ENCODE data around the gene GRK6.

The GRK6 gene

DNA sequence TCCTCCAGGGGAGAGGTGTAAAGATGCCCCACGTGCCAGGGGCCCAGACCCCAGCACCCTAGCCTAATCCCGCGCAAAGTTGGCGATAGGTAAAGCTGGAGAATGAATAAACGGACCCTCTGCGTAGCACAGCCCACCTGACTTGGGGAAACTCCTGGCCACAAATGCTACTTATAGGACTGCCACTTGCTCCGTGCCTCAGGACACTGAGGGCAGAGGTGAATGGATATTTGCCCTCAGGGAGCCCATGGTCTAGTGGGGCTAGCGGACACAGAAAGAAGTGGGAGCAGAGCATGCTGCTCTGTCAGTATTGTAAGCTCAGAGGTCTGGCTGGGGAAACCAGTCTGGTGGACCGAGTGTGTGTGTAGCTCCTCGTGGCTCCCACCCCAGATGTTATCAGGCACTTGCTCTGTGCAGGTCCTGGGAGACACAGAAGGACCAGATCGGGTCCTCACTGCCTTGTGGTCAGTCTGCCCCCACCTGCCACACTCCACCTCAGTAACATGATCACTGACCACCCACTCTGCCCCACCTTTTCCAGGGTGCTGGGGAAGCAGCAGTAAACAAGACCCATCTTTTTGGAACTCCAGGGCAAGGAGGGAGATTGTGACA is 841 bp downstream of the GRK6 start:
- DNase-seq (ENCODE audit: low spot score) = no peak

DNA sequence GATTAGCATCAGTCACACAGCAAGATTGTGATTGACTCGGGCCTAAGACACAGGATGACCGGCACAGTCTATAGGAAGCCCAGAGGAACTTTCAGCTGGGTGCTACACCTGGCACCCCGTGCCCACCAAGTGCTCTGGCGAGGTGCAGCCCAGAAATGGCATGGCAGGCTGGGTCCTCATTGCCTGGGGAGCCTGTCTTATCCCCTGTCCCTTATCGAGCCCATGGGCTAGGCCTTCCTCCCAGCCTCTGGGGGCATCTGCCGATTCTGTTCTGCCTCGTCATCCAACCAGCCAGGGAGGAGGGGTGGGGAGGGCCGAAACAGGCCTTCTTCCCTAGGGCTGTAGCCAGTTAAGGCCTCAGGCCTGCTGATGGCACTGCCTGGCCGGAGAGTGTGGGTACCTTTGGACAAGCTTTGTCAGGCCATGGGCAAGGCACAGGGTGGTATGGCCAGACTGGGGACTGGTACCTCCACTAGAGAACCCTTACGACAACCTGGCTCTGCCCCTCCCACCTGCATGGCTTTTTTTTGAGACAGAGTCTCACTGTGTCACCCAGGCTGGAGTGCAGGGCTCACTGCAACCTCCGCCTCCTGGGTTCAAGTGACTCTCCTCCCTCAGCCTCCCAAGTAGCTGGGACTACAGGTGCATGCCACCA is 1.6 kb downstream of the GRK6 start:
- no peak for DNase-seq (ENCODE audit: low spot score)

DNA sequence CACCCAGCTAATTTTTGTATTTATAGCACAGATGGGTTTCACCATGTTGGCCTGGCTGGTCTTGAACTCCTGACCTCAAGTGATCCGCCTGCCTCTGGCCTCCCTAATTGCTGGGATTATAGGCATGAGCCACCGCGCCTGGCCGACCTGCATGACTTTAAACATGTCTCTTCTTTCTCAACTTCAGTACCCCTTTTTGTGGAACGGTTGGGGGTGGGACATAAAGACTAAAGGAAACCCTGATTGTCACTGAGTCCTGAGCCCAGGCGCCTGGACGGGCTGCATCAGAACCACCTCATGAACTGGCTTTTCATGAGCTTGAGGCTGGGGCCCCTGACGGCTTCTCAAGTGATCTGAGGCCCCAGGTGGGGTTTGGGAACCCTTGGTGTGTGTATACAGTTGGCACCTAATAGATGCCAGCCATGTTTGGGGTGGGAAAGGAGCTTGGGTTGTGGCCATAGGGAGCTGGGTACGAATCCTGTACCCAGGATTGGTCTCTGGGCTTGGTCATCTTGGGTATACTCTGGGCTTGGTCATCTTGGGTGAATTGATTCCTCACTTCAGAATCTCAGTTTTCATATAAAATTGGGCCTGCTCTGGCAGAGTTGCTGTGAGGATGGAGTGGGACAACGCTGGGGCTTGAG is 2.2 kb downstream of the GRK6 start:
- DNase-seq (ENCODE audit: low spot score) = no peak

DNA sequence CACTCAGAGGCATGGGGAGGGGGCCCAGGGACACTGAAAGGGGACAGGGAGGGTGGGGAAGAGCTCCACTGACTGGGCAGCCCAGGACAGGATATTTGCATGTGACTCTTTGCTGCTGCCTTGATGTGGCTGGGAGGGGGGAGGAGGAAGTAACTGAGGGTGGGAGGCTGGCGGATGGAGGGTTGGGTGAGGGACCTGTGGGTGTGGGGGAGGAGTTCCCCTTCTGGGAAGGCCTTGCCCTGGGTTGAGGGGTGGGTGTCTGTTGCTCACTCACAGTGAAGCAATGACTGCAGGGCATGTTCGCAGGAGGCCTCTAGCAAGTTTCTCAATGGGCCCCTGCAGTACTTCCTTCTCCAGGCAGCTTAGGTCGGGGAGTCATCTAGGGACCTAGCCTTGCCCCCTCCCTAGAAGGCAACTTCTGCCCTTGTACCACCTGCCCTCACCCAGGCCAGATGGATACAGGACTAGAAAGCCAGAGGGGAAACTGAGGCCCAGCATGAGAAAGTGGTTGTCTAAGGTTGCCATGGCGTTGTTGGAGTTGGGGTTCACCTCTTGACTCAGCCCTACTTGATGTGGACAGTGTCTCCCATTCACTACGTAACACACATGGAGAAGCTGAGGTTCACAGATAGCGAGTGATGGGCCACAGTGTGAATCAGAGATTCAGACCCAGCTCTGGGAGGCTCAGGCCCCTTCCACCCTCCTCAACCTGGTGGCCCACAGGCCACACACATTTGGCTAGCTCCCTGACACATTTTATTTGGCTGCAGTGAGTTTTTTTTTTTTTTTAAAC is 3.0 kb downstream of the GRK6 start:
- no peak for DNase-seq (ENCODE audit: low spot score)

DNA sequence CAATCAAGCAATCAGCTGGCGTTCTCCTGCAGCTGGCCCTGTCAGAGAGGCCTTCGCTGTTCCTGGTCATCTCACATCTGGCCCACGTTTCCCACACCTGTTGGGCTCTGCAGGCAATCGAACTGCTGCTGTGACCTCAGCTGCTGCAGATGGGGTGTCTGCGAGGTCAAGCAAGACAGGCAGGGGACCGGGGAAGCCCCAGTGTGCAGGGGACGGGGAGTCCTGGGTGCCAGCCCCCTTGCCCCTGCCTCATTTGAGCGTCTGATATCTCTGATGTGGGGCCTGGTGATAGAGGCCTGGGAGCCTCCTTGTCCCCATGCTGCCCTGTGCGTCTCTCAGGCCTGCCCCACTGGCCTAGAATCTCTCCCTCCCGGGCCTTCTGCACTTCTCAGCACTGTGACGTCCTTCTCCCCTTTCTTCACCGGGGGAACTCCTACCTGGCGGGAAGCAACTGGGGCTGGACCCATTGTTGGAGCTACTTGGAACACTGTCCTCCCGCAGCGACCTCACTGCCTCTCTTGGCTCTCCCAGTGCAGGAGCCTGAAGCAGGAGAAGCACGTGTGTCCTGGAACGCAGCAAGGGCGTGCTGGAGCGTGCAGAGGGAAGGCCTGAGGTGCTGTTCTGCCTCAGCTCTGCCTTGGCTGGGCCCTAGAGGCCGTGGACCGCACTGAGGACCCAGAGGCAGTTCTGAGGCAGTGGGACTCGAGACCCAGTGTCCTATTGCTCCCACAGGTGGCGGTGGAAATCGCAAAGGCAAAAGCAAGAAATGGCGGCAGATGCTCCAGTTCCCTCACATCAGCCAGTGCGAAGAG is 3.9 kb downstream of the GRK6 start:
- DNase-seq (ENCODE audit: low spot score) = no peak

DNA sequence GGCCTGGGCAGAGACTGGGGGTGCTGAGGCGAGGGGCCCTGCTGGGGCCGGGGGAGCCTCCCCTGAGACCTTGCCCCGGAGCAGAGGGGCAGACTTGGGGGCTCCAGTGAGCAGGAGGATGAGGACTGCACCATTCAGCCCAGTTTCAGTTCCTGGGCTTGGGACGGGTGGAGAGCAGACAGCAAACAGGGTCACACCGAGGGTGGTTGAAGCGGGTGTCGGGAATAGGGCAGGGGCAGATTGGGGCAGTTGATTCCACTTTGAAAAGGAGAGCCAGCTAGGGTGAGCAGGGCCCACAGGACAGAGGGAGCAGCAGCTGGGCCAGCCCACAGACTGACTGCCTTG is 4.5 kb downstream of the GRK6 start:
- no peak for DNase-seq (ENCODE audit: low spot score)

DNA sequence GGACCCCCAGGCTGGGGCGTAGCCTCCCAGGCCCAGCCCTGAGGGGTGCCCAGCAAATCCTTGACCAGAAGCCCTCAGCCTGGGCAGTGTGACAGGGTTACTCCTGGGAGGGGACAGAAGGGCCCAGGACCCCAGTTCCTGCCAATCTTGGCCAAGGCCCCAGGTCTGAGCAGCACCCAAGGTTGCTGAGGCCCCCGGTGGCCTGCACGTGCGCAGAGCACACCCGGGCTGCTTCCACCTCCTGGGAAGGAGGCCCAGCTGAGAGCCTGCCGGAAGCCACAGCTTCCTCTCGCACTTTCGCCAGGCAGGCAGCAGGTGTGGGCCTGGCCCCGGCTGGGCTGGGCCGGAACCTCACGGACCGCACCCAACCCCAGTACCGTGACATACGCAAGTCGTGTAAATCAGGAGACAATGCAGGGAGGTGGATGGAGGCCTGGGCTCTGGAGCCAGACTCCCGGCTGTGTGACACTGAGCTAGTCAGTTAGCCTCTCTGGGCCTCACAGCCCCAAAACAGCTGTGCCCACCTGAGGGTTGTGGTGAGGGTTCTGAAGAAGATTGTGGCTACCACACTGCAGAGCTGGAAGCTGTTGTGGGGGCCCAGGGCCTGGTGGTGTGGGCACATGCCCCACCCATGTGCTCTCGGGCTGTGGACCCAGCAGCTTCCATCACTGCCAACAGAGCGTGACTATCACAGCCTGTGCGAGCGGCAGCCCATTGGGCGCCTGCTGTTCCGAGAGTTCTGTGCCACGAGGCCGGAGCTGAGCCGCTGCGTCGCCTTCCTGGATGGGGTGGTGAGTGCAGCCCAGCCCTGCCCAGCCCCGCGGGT is 5.1 kb downstream of the GRK6 start:
- no peak for DNase-seq (ENCODE audit: low spot score)

DNA sequence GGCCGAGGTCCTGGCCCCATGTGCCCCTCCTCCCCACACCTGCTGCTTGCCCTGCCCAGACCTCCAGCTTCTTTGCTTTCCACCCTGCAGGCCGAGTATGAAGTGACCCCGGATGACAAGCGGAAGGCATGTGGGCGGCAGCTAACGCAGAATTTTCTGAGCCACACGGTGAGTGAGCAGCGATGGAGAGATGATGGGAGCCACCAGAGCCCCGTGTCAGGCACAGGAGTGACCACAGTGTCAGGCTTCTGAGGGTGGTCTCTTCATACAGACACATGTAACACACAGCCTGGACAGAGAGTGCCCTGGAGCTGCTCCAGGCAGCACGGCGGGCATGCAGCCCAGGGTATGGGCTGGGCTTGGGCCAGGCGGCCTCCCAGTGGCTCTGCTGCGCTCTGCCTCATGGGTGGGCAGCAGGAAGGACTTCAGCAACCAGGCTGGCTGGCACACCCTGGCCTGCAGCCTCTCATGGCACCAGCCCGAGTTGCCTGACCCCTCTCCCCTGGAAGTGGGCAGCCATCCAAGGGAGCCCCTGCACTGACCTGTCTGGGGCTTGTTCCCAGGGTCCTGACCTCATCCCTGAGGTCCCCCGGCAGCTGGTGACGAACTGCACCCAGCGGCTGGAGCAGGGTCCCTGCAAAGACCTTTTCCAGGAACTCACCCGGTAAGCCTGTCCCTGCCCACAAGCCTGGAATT is 5.8 kb downstream of the GRK6 start:
- no peak for DNase-seq (ENCODE audit: low spot score)

DNA sequence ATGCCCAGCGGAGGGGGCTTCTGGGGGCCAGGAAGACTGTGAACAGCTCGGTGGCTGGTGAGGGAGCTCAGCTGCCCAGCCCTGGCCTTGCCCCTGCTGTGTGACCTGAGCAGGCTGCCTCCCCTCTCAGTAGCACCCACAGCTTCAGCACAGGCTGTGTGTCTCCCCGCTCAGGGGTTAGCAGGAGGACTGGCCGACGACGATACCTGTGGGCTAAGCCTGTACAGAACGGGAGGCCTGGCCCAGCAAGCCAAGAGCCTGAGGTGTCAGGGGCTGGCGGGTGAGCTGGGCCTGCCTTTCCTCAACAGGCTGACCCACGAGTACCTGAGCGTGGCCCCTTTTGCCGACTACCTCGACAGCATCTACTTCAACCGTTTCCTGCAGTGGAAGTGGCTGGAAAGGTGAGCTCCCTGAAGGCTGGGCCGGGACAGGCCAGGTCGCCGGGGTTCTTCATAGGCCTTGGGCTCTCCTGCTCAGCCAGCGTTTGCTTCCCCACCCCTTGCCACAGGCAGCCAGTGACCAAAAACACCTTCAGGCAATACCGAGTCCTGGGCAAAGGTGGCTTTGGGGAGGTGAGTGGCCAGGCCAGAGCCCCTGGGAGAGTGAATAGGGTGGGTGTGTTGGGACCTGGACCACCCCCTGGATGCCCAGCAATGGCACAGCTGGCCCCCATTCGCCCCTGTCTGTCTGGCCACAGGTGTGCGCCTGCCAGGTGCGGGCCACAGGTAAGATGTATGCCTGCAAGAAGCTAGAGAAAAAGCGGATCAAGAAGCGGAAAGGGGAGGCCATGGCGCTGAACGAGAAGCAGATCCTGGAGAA is 6.6 kb downstream of the GRK6 start:
- no peak for DNase-seq (ENCODE audit: low spot score)

DNA sequence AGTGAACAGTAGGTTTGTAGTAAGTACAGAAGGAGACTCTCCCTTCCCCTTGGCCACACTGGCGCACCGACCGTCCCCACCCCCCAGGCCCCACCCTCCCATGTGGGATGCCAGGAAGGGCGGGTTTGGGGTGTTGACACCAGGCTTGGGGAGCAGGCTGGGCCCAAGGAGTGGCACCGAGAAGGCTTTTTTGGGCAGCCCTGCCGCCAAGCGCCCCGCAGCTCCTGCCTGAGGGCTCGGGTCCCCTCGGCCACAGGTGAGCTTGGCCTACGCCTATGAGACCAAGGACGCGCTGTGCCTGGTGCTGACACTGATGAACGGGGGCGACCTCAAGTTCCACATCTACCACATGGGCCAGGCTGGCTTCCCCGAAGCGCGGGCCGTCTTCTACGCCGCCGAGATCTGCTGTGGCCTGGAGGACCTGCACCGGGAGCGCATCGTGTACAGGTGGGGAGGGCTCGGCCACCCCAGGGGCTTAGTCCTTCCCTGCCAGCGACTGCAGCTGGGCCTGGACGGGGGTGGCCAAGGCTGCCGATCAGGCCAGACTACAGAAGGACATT is 7.3 kb downstream of the GRK6 start:
- DNase-seq (ENCODE audit: low spot score) = no peak

DNA sequence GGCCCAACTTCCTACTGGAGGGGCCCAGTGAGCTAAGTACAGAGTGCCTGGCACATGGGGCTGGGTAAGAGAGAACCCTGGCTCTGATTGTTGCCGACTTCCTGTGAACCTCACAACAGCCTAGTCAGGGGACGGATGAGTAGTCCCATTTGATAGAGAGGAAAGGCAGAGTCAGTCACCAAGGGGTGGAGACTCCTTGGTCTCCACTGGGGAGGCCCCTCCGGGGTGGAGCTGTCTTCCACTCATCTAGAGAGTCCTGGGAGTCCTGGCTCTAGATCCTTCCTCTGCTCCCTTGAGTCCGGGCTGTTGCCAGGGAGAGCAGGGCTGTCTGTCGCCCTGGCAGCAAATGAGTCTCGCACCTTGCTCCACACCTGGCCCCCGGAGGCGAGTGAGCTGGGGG is 8.0 kb downstream of the GRK6 start:
- no peak for DNase-seq (ENCODE audit: low spot score)

DNA sequence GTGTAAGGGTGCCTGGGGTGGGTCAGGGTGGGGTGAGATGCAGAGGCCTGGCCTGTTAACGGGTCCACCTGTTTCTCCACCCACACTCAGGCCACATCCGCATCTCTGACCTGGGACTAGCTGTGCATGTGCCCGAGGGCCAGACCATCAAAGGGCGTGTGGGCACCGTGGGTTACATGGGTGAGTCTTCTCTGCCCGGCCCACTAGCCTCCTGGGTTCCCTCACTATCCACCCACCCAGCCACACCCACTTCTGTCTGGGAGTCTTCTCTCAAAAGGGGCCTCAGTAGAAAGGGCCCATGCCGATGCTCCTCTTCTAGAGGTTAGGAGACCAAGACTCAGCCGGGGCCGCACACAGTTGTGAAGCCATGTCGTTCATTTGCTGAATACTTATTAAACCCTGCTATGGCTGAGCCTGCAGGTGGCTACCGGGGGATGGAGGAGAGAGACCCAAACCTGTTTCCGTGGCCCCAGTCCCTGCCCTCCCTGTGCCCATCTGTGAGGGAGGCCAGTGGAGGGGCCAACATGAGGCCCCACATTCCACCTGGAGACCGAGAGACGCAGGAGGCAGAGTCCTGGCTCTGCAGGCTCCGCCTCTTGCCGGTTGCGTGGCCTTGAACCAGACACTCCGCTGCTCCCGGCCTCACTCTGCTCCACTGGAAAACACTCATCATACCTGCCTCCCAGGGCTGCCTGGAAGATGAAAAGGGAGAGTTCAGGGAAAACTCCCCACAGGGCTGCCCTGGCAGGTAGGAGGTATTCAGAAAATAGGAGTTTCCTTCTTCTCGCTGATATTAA is 8.7 kb downstream of the GRK6 start:
- no peak for DNase-seq (ENCODE audit: low spot score)

DNA sequence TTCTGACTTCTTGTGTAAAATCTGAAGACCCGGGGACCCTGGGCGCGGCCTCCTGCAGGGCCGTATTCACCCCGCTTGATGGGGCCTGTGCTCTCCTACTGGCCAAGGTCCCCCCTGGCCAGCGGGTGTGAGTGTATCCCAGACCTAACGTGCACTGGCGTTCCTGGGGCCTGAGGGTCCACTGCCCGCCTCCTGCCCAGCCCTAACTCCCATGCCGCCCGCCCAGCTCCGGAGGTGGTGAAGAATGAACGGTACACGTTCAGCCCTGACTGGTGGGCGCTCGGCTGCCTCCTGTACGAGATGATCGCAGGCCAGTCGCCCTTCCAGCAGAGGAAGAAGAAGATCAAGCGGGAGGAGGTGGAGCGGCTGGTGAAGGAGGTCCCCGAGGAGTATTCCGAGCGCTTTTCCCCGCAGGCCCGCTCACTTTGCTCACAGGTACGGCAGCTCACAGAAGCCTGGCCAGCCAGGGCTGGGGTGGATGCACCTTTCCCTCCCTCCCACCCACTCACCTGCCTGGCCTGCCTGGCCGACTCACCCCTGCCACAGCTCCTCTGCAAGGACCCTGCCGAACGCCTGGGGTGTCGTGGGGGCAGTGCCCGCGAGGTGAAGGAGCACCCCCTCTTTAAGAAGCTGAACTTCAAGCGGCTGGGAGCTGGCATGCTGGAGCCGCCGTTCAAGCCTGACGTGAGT is 9.5 kb downstream of the GRK6 start:
- DNase-seq (ENCODE audit: low spot score) = no peak

DNA sequence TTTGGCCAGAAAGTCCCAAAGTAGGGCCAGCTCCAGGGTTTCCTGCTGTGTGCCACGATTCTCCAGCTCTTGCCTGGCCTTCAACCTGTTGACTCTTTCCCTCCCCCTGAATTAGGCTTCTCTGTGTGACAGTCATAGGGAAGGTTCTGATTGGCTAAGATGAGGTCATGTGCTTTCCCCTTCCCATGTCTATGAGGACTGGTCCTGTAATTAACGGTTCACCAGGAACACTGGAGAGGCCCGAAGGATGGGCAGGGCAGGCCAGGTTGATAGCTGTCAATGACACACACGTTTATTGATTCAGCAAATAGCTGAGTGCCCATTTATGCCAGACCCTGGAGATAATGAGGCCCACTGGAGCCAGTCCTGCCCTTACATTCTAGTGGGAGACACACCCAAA is 11.1 kb downstream of the GRK6 start:
- DNase-seq (ENCODE audit: low spot score) = no peak

DNA sequence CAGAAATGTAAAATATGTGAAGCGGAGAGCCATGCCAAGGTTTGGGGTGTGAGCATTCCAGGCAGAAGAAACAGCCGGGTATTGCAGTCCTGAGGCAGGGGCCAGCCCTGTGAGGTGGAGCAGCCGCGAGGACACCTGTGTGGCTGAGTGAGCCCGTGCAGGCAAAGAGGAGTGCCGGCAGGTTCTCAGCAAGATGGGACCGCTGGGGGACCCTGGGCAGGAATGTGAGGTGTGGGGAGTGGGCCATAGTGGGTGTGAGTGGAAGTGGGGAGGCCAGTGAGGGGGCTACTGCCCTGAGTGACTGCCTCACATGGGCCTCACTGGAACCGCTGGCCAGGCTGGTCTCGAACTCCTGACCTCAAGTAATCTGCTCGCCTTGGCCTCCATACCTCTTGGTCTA is 12.0 kb downstream of the GRK6 start:
- DNase-seq (ENCODE audit: low spot score) = no peak

DNA sequence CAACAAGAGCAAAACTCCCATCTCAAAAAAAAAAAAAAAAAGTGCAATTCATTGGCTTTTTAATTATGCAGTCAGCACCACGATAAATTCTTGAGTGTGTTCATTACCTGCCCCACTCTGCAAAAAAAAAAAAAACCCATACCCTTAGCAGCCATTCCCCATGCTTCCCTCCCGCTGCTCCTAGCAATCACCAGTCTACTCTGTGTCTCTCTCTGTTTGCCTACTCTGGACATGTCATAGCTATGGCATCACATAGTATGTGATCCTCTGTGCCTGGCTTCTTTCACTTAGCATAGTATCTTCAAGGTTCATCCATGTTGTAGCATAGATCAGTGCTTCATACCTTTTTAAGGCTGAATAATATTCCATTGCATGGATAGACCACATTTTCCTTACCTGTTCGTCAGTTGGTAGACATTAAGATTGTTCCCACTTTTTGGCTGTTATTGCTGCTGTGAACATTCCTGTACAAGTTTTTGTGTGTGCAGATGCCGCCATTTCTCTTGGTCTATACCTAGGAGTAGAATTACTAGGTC is 13.1 kb downstream of the GRK6 start:
- DNase-seq (ENCODE audit: low spot score) = no peak

DNA sequence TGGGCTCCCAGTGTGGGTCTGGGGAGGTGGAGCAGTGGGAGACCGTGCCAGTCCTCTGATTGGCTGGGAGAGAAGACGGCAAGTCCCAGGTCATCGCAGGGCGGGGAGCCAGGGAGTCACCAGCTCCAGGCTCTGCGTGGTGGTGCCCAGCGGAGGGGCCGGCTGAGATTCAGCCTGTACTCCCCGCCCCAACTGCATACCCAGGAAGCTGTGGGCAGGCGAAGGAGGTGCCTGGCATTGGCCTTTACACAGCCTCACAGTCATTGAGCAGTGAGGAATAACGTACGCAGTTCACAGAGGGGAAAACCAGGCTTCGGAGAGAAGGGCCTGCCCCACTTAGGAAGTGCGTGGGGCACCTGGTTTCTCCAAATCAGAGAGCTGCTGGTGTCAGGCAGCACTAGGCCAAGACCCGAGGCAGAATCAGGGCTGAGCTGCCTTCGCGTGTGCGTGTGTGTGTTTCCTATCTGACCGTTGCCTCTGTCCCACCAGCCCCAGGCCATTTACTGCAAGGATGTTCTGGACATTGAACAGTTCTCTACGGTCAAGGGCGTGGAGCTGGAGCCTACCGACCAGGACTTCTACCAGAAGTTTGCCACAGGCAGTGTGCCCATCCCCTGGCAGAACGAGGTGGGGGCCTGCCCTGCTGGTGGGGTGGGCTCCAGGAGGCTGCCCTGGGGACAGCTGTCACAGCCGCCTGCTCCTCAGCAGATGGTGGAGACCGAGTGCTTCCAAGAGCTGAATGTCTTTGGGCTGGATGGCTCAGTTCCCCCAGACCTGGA is 13.9 kb downstream of the GRK6 start:
- DNase-seq (ENCODE audit: low spot score) = no peak

Data from AG20443 (cell line).